Measurements from ENCODE around the gene TAGLN.

TAGLN gene

DNA sequence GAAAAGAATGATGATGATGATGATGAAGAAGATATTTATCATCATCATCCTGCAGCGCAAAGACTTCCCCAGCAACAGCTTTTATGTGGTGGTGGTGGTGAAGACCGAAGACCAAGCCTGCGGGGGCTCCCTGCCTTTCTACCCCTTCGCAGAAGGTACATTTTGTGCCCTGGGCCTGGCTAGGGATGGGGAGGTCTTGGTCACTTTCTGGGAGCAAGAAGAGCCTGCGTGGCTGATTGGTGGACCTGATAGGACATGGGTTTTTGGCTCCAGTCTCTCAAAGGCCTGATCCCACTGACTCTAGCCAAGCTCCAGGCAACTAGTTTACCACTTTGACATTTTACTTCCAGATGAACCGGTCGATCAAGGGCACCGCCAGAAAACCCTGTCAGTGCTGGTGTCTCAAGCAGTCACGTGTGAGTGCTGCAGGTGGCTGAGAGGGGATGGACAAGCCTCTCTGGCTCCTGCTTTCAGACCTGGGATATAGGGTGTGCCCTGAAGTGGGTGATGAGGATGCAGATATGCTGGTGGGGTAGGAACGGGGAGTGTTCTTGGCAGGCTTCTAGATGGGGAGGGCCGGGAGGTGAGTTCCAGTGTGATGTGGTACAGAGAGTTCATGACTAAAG is 15.3 kb upstream of the TAGLN start:
- Mint-ChIP-seq H3K27ac (ENCODE audit: low read depth) (no peak overlapping the region), H3K4me3 (no peak overlapping the region), H3K4me1 (peaks cover 29% of the 10 kb centered on the region), H3K9me3 (no peaks in the 10 kb centered on the region), H3K36me3 (ENCODE audit: insufficient read depth) (peaks cover 16% of the 10 kb centered on the region), H3K27me3 (no peaks in the 10 kb centered on the region)
- DNase-seq (ENCODE audit: low spot score in 2 of 2) (no peak), ATAC-seq (replicated peaks; ENCODE audit: extremely low read depth, poor library complexity, severe bottlenecking) (no peak)

DNA sequence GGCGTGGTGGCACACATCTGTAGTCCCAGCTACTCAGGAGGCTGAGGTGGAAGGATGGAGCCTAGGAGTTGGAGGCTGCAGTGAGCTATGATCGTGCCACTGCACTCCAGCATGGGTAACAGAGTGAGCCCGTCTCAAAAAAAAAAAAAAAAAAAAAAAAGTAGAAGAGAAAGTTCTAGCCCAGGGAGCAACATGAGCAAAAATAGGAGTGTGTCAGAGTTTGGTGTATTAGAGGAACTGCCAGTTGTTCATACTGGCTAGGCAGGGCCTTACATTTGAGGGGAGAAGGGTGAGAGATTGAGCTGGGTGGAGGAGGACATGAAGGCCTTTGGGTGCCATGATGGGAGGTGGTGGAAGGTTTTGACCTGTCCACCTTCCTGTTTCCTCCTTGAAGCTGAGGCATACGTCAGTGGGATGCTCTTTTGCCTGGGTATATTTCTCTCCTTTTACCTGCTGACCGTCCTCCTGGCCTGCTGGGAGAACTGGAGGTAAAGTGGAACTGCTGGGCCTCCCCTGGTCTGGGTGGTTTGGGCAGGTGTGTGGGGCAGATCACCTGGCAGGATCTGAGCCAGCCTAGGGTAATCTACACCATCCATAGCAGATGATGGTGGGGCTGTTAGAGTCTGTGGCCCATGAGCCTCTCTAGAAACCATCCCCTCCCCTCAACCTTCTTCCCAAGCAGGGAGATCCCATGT is 13.3 kb upstream of the TAGLN start:
- DNase-seq (ENCODE audit: low spot score in 2 of 2) (no peak), ATAC-seq (replicated peaks; ENCODE audit: extremely low read depth, poor library complexity, severe bottlenecking) (no peak)
- Mint-ChIP-seq H3K27me3 (no peaks in the 10 kb centered on the region), H3K4me1 (peaks cover 12% of the 10 kb centered on the region), H3K27ac (ENCODE audit: low read depth) (peak overlapping the region; percentile 92), H3K4me3 (no peak overlapping the region), H3K36me3 (ENCODE audit: insufficient read depth) (peaks cover 16% of the 10 kb centered on the region), H3K9me3 (no peaks in the 10 kb centered on the region)

DNA sequence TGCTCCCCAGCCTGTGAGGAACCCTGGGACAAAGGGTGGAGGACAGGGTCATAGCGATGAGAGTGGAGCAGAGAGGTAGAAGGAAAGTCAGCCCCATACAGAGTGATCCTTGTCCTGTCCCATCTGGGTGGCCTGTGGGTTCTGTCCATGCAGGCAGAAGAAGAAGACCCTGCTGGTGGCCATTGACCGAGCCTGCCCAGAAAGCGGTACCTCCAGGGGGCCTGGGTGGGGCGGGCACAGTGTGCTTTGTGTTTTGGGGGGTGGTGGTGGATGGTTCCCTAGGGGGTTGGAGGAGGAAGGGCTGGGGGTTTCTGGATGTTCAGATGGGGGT is 12.8 kb upstream of the TAGLN start:
- ATAC-seq (replicated peaks; ENCODE audit: extremely low read depth, poor library complexity, severe bottlenecking): no peak
- Mint-ChIP-seq H3K4me3 (no peak overlapping the region), H3K9me3 (no peaks in the 10 kb centered on the region), H3K36me3 (ENCODE audit: insufficient read depth) (peaks cover 14% of the 10 kb centered on the region), H3K27ac (ENCODE audit: low read depth) (peak overlapping the region; percentile 92), H3K4me1 (peaks cover 7% of the 10 kb centered on the region), H3K27me3 (no peaks in the 10 kb centered on the region)
- no peak for DNase-seq (ENCODE audit: low spot score in 2 of 2)

DNA sequence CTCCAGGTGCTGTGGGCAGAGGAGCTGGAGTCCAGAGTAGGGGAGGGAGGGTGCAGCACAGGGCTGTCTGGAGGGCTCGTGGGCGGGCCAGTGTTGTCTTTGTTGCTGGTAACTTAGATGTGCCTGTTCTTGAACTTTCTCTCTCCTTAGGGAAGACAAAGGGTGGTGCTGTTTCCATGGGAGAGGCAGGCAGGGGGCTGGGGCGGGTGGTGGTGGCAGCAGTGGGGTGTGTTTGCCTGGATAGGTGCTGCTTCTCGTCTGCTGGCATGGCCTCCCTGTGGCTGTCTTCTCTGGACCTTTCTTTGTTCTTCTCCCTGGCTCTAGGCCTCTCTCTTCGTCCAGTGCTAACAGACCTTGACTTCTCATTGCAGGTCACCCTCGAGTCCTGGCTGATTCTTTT is 12.2 kb upstream of the TAGLN start:
- ATAC-seq (replicated peaks; ENCODE audit: extremely low read depth, poor library complexity, severe bottlenecking) (no peak), DNase-seq (ENCODE audit: low spot score in 2 of 2) (no peak)
- Mint-ChIP-seq H3K4me3 (no peak overlapping the region), H3K9me3 (no peaks in the 10 kb centered on the region), H3K36me3 (ENCODE audit: insufficient read depth) (peaks cover 18% of the 10 kb centered on the region), H3K27ac (ENCODE audit: low read depth) (no peak overlapping the region), H3K4me1 (peaks cover 7% of the 10 kb centered on the region), H3K27me3 (no peaks in the 10 kb centered on the region)

DNA sequence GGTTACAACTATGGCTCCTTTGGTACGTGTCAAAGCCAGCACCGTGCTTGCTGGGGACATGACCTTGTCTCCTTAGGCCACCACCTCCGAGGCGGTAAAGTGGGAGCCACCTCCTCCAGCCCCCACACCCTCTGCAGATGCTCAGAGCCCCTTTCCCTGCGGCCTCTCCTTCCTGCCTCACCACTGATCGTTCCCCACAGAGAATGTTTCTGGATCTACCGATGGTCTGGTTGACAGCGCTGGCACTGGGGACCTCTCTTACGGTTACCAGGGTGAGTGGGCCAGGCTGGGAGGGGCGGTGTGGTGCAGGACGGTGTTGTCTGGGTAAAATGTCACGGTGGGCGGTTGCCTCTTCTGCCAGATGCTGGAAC is 11.8 kb upstream of the TAGLN start:
- H3K4me3 Mint-ChIP-seq: no peak overlapping the region
- ATAC-seq (replicated peaks; ENCODE audit: extremely low read depth, poor library complexity, severe bottlenecking): no peak
- no peaks in the 10 kb centered on the region for H3K9me3 Mint-ChIP-seq
- H3K27ac Mint-ChIP-seq (ENCODE audit: low read depth): no peak overlapping the region
- no peak for DNase-seq (ENCODE audit: low spot score in 2 of 2)
- H3K4me1 Mint-ChIP-seq: peaks cover 7% of the 10 kb centered on the region
- peaks cover 18% of the 10 kb centered on the region for H3K36me3 Mint-ChIP-seq (ENCODE audit: insufficient read depth)
- H3K27me3 Mint-ChIP-seq: no peaks in the 10 kb centered on the region

DNA sequence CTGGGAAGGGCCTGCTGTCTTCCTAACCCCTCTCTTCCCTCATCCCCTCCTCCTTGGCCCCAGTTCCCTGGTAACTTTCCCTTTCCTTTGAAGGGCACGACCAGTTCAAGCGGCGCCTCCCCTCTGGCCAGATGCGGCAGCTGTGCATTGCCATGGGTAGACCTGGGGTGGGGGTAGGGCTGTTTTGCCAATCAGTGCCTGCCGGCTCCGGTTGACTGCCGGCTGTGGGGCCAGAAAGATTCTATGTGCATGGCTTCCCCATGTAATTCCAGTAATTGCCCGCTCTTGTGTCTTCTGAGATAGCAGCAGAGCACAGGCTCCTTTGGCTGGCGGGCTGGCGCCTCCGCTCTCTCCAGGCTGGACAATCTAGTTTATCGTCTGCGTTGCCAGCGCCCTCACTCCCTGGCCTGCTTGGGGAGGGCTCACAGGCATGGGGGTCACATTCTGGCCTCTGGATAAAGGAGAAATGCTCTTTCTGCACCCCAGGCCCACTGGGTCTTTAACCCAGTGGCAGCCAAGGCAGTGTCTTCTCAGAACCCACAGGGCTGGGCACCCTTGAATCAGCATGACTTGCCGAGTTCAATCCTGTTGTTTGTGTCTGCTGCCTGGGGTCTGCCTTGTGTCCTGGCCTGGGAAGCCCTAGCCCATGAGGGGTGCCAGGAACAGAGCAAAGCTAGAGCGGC is 11.2 kb upstream of the TAGLN start:
- peaks cover 7% of the 10 kb centered on the region for H3K4me1 Mint-ChIP-seq
- ATAC-seq (replicated peaks; ENCODE audit: extremely low read depth, poor library complexity, severe bottlenecking): no peak
- H3K27me3 Mint-ChIP-seq: no peaks in the 10 kb centered on the region
- DNase-seq (ENCODE audit: low spot score in 2 of 2): no peak
- no peaks in the 10 kb centered on the region for H3K9me3 Mint-ChIP-seq
- peaks cover 16% of the 10 kb centered on the region for H3K36me3 Mint-ChIP-seq (ENCODE audit: insufficient read depth)
- no peak overlapping the region for H3K27ac Mint-ChIP-seq (ENCODE audit: low read depth)
- H3K4me3 Mint-ChIP-seq: no peak overlapping the region

DNA sequence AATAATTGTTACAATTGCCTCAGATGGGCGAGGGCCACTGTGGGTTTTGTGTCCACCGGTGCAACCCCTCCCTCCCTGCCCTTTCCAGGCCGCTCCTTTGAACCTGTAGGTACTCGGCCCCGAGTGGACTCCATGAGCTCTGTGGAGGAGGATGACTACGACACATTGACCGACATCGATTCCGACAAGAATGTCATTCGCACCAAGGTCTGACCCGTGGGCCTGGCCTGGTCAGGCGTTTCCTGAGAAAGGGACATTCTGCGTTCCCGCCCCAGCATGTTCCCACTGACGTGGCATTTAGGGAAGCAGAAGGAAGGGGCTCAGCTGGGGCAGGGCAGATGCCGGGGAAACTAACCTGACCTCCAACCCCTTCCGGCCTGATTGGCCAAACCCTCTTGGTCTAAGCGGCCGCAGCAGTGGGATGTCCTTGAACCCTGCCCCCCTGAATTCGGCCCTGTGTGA is 10.5 kb upstream of the TAGLN start:
- ATAC-seq (replicated peaks; ENCODE audit: extremely low read depth, poor library complexity, severe bottlenecking) (no peak), DNase-seq (ENCODE audit: low spot score in 2 of 2) (no peak)
- Mint-ChIP-seq H3K4me3 (no peak overlapping the region), H3K9me3 (no peaks in the 10 kb centered on the region), H3K27me3 (no peaks in the 10 kb centered on the region), H3K36me3 (ENCODE audit: insufficient read depth) (peaks cover 12% of the 10 kb centered on the region), H3K27ac (ENCODE audit: low read depth) (no peak overlapping the region), H3K4me1 (peaks cover 7% of the 10 kb centered on the region)

DNA sequence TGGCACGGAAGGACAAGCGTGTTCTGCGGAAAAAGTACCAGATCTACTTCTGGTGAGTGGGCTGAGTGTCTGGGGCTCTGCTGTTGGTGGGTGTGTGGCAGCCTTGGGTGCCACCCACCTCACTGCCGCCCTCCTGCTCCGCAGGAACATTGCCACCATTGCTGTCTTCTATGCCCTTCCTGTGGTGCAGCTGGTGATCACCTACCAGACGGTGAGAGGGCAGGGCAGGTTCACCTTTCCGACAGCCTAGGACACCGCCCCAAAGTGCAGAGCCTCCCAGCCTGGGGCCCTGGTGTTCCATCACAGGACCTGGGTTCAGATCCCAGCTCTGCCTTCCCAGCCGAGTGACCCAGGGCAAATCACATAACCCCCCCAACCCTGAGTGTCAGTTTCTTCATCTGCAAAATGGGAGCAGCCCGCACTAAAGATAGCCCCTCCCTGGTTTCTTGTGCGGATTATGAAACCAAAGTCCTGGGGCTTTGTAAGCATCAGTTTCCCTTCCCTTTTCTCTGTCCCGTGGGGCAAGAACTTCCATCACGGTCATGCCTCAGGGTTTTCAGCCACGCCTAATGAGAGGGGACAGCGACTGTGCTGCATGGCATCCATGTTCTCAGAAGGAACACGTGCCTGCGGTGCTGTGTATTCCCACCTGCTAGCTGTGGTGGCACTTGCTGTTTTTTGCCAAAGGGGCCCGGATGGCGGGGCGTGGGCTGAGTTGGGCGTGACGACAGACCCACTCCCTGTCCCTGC is 9.8 kb upstream of the TAGLN start:
- DNase-seq (ENCODE audit: low spot score in 2 of 2) (no peak), ATAC-seq (replicated peaks; ENCODE audit: extremely low read depth, poor library complexity, severe bottlenecking) (no peak)
- peaks cover 7% of the 10 kb centered on the region for H3K4me1 Mint-ChIP-seq
- no peaks in the 10 kb centered on the region for H3K27me3 Mint-ChIP-seq
- no peak overlapping the region for H3K27ac Mint-ChIP-seq (ENCODE audit: low read depth)
- H3K9me3 Mint-ChIP-seq: no peaks in the 10 kb centered on the region
- no peak overlapping the region for H3K4me3 Mint-ChIP-seq
- H3K36me3 Mint-ChIP-seq (ENCODE audit: insufficient read depth): peaks cover 12% of the 10 kb centered on the region

DNA sequence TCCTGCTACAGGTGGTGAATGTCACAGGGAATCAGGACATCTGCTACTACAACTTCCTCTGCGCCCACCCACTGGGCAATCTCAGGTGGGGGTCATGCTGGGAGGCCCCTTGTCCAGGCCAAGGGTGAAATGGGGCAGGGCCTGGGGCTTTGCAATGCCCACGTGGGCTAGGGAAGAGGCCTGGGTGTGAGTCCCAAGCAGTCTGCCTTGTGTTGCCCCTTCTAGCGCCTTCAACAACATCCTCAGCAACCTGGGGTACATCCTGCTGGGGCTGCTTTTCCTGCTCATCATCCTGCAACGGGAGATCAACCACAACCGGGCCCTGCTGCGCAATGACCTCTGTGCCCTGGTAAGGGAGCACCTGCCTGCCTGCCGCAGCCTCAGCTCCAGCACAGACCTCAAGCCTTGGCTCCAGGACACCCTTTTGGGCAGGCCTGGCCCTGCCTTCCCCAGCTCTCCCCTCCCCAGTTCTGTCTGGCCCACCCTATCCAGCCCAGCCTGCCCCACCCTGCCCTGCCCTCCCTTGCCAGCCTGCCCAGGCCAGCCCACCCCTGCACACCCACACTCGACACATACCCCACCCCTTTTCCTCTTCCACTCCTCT is 9.1 kb upstream of the TAGLN start:
- peaks cover 12% of the 10 kb centered on the region for H3K36me3 Mint-ChIP-seq (ENCODE audit: insufficient read depth)
- peak overlapping the region; percentile 16 for H3K27ac Mint-ChIP-seq (ENCODE audit: low read depth)
- DNase-seq (ENCODE audit: low spot score in 2 of 2): no peak
- ATAC-seq (replicated peaks; ENCODE audit: extremely low read depth, poor library complexity, severe bottlenecking): no peak
- H3K4me1 Mint-ChIP-seq: peaks cover 7% of the 10 kb centered on the region
- H3K9me3 Mint-ChIP-seq: no peaks in the 10 kb centered on the region
- H3K4me3 Mint-ChIP-seq: no peak overlapping the region
- H3K27me3 Mint-ChIP-seq: no peaks in the 10 kb centered on the region

DNA sequence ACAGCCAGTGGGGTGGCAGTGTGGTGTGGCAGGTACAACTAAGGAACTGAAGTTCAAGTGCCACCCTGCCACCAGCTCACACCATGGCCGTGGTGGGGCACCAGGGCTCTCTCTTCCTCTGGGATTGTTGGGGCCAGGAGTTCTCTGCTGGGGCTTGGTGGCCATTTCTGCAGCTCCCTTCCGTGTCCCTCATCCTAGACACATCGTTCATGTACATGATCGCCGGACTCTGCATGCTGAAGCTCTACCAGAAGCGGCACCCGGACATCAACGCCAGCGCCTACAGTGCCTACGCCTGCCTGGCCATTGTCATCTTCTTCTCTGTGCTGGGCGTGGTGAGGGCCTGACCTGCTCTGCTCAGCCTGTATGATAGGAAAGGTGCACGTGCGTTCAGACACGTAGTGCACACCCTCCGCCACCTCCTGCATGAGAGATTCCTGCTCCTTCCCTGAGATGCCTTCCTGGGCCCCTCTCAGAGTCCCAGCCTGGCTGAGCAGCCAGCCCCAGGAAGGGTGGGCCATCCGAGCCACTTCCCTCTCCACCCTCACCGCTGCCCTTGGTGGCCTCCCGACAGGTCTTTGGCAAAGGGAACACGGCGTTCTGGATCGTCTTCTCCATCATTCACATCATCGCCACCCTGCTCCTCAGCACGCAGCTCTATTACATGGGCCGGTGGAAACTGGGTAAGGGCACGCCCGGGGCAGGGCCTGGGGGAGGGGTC is 7.3 kb upstream of the TAGLN start:
- ATAC-seq (replicated peaks; ENCODE audit: extremely low read depth, poor library complexity, severe bottlenecking): no peak
- no peak overlapping the region for H3K27ac Mint-ChIP-seq (ENCODE audit: low read depth)
- DNase-seq (ENCODE audit: low spot score in 2 of 2): no peak
- H3K4me3 Mint-ChIP-seq: no peak overlapping the region
- no peaks in the 10 kb centered on the region for H3K9me3 Mint-ChIP-seq
- peaks cover 9% of the 10 kb centered on the region for H3K36me3 Mint-ChIP-seq (ENCODE audit: insufficient read depth)
- H3K4me1 Mint-ChIP-seq: peaks cover 7% of the 10 kb centered on the region
- H3K27me3 Mint-ChIP-seq: no peaks in the 10 kb centered on the region

DNA sequence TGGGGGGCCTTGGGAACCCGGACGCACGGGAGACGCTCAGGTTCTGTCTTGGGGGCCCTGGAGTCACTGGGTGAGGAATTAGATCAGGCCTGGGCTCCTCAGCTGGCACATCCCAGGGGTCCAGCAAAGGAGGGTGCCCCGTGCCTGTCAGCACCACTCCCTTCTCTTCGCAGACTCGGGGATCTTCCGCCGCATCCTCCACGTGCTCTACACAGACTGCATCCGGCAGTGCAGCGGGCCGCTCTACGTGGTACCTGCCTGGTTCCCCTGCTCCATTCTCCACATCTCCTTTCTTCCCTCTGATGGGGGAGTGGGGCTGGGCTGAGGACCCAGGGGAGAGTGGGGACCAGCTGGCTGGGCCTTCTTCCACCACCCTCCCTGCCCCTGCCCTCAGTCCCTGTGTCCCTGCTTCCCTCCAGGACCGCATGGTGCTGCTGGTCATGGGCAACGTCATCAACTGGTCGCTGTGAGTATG is 6.7 kb upstream of the TAGLN start:
- Mint-ChIP-seq H3K27me3 (no peaks in the 10 kb centered on the region), H3K36me3 (ENCODE audit: insufficient read depth) (peaks cover 10% of the 10 kb centered on the region), H3K9me3 (no peaks in the 10 kb centered on the region), H3K4me3 (no peak overlapping the region), H3K4me1 (peaks cover 3% of the 10 kb centered on the region), H3K27ac (ENCODE audit: low read depth) (no peak overlapping the region)
- ATAC-seq (replicated peaks; ENCODE audit: extremely low read depth, poor library complexity, severe bottlenecking) (no peak), DNase-seq (ENCODE audit: low spot score in 2 of 2) (no peak)

Data from central memory CD8-positive, alpha-beta T cell (primary cell).